DND-41 (cell line): ENCODE measurements around the gene TCF7.

Experiments used
- ATAC-seq: fragments of 200-7000 bp; cut with Tn5 transposase; 3 replicates; pipeline ENCODE4 v1.9.1; 2021; ENCODE audit warnings: low read depth; ENCODE audit not compliant: insufficient read depth
- DNase-seq: peaks from one replicate; pipeline ENCODE4 v3.0.0-alpha.2; 2020
- H2AFZ ChIP-seq: 2 replicates; pipeline ENCODE4 v1.6.0; 2012; ENCODE audit warnings: low read depth, low read length
- H3K27ac ChIP-seq: 2 replicates; pipeline ENCODE4 v1.5.1; 2012; ENCODE audit warnings: low read length, inconsistent platforms
- H3K27me3 ChIP-seq: fragments of 200-600 bp; sonication (generic); 2 replicates; pipeline ENCODE4 v1.6.0; 2012; ENCODE audit warnings: low read length, mild to moderate bottlenecking, inconsistent platforms; ENCODE audit not compliant: insufficient read depth, poor library complexity
- H3K36me3 ChIP-seq: 2 replicates; pipeline ENCODE4 v1.5.1; 2012; ENCODE audit warnings: low read length, inconsistent platforms; ENCODE audit not compliant: insufficient read depth
- H3K4me1 ChIP-seq: 2 replicates; pipeline ENCODE4 v1.5.1; 2012; ENCODE audit warnings: mild to moderate bottlenecking, low read length; ENCODE audit not compliant: insufficient read depth
- H3K4me2 ChIP-seq: 2 replicates; pipeline ENCODE4 v1.6.0; 2012; ENCODE audit warnings: mild to moderate bottlenecking, moderate library complexity, low read length, inconsistent platforms; ENCODE audit not compliant: insufficient read depth
- H3K4me3 ChIP-seq, 2 experiments: fragments of 200-600 bp in 1 of 2; shearing (Covaris generic) in 1 of 2; 2 replicates each; pipeline ENCODE4 v1.5.1; 2012 to 2016; ENCODE audit warnings: inconsistent platforms in 2 of 2, low read length in 2 of 2, mild to moderate bottlenecking in 2 of 2, low read depth in 1 of 2, moderate library complexity in 1 of 2
- H3K79me2 ChIP-seq: 2 replicates; pipeline ENCODE4 v1.6.0; 2012; ENCODE audit warnings: low read length, inconsistent platforms; ENCODE audit not compliant: insufficient read depth
- H3K9ac ChIP-seq: 2 replicates; pipeline ENCODE4 v1.6.0; 2012; ENCODE audit warnings: low read depth, mild to moderate bottlenecking, inconsistent platforms, low read length, moderate library complexity
- H3K9me3 ChIP-seq: 2 replicates; pipeline ENCODE4 v1.5.1; 2012; ENCODE audit warnings: low read length, moderate library complexity, mild to moderate bottlenecking, inconsistent platforms; ENCODE audit not compliant: insufficient read depth, severe bottlenecking
- H4K20me1 ChIP-seq: 2 replicates; pipeline ENCODE4 v1.6.0; 2012; ENCODE audit warnings: low read length; ENCODE audit not compliant: insufficient read depth
- CTCF ChIP-seq: IDR thresholded peaks from 2 replicates; pipeline ENCODE4 v1.5.1; 2012; ENCODE audit warnings: borderline replicate concordance, low read length, moderate library complexity, mild to moderate bottlenecking; ENCODE audit not compliant: poor library complexity, severe bottlenecking; ENCODE audit errors: extremely low read depth
- EZH2 ChIP-seq: IDR thresholded peaks from 3 replicates; pipeline ENCODE4 v1.6.1; 2012; ENCODE audit warnings: borderline replicate concordance, low read depth, mild to moderate bottlenecking, moderate library complexity, low read length, inconsistent platforms; ENCODE audit not compliant: severe bottlenecking

Gene TCF7

DNA sequence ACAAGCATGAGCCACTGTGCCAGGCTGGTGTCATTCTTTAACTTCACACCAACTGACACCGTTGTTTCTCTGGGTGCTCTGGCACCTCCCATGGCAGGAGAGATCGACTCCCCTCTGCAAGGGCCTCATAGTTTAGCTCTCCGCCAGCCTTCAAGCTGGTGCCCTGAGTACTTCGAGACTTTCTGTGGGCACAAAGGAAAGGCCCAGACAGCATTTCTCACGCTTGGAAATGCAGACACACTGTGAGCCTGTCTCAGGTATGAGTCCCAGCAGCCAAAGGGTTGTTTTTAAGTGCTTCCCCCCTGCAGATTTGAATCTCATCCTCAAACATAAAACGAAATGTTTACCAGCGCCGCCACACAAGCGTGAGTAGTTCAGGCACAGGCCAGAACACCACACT lies 11.1 kb upstream of the TCF7 start:
- H3K27ac ChIP-seq: no peak overlapping the region
- DNase-seq: no peak
- no peak for TF ChIP-seq CTCF
- TF ChIP-seq EZH2: no peak
- no peak overlapping the region for H3K4me3 ChIP-seq
- peaks cover 4% of the 10 kb centered on the region; the same call in 1 of the 2 replicates for H4K20me1 ChIP-seq
- no peak overlapping the region for H2AFZ ChIP-seq
- peaks cover 4% of the 10 kb centered on the region; the same call in 1 of the 2 replicates for H3K4me1 ChIP-seq
- no peak for ATAC-seq
- no peaks in the 10 kb centered on the region for H3K79me2 ChIP-seq
- no peaks in the 10 kb centered on the region for H3K9me3 ChIP-seq
- H3K36me3 ChIP-seq: no peaks in the 10 kb centered on the region
- H3K27me3 ChIP-seq: no peaks in the 10 kb centered on the region
- no peak overlapping the region for H3K9ac ChIP-seq
- no peak overlapping the region for H3K4me2 ChIP-seq

DNA sequence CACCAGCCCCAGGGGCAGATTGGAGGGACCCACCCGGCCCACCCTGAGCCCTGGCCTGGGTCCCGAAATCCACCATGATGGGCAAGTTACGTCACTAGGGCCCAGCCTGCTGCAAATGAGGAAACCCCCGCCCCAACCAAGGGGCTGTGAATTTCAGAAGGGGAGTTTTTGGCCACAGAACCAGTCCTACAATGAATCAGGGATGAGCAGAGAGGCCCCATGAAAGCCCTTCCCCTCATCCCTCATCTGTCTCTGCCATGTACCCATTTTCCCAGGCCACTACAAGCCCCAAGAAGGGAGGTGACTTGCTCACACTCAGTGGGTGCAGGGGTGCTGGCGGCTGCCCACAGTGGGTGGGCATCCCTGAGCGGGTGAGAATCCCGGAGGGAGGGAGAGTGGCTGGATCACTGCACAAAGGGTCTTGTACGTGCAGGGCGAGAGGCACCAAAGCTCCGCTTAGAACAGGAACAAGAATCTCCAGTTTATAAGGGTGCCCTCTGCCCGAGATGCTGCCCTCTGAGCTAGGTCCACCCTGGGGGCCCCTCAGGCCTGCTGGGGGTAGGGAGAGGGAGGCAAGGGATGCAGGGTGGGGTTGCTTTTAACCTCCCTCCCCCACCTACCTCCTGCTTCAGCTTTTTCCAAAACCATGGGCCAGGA lies 10.4 kb upstream of the TCF7 start:
- Histone ChIP-seq H3K9me3 (no peaks in the 10 kb centered on the region), H3K36me3 (no peaks in the 10 kb centered on the region), H2AFZ (no peak overlapping the region), H3K4me2 (no peak overlapping the region), H3K9ac (no peak overlapping the region), H4K20me1 (peaks cover 4% of the 10 kb centered on the region; the same call in 1 of the 2 replicates), H3K4me1 (peaks cover 4% of the 10 kb centered on the region; the same call in 1 of the 2 replicates), H3K27ac (no peak overlapping the region), H3K79me2 (no peaks in the 10 kb centered on the region), H3K4me3 (no peak overlapping the region), H3K27me3 (no peaks in the 10 kb centered on the region)
- TF ChIP-seq CTCF (no peak), EZH2 (no peak)
- ATAC-seq (no peak), DNase-seq (no peak)

GRCh38 chr5:134106991-134107701 lies 7.3 kb upstream of the TCF7 start:
- H4K20me1 ChIP-seq: peaks cover 4% of the 10 kb centered on the region; the same call in 1 of the 2 replicates
- H3K4me2 ChIP-seq: no peak overlapping the region
- ATAC-seq: no peak
- H2AFZ ChIP-seq: no peak overlapping the region
- H3K9ac ChIP-seq: no peak overlapping the region
- TF ChIP-seq EZH2 (no peak), CTCF (no peak)
- DNase-seq: no peak
- no peaks in the 10 kb centered on the region for H3K4me1 ChIP-seq
- no peaks in the 10 kb centered on the region for H3K9me3 ChIP-seq
- H3K4me3 ChIP-seq: no peak overlapping the region
- no peaks in the 10 kb centered on the region for H3K79me2 ChIP-seq
- H3K27me3 ChIP-seq: peaks cover 6% of the 10 kb centered on the region
- no peak overlapping the region for H3K27ac ChIP-seq
- no peaks in the 10 kb centered on the region for H3K36me3 ChIP-seq
